ENCODE data around the gene SYVN1.
A peak's percentile ranks its signal among the peaks of the same experiment; 100 is the strongest.

Gene SYVN1

DNA sequence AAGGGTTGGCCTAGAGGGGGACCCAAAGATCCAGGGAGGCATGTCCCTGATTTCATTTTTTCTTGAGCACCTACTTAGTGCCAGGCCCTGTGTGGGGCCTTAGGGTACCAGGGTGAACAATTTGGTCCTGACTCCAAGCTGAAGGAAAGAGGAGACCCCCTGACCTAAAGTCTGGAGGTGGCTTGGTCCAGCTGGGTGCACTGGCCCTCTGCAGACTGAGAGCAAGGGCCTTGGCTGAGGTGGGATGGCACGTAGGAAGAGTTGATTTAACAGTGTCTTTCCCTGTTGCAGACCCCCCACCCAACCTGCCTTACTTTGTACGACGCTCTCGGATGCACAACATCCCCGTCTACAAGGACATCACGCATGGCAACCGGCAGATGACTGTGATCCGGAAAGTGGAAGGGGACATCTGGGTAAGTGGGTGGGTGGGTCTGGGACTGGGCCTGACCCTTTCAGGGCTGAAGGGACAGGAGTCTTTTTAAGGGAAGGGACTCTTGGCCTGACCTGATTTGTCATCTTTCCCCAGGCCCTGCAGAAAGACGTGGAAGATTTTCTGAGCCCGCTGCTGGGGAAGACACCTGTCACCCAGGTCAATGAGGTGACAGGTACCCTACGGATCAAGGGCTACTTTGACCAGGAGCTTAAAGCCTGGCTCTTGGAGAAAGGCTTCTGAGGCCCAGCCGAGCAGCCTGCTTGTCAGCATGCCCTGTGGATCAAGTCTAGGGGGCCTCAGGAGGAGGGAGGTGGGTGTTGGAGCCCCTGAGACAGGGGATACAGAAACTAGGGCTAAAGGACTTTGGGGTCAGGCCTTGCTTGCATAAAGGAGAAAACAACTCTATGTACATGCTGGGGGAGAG lies 8.9 kb downstream of the SYVN1 start:
- TF ChIP-seq BHLHE40 (IDR thresholded peaks at IDR 0.05; ENCODE audit: borderline replicate concordance) (no peak), TARDBP (IDR thresholded peaks at IDR 0.05) (no peak), LEF1 (IDR thresholded peaks at IDR 0.05; ENCODE audit: borderline replicate concordance) (no peak), CTBP1 (IDR thresholded peaks at IDR 0.05; ENCODE audit: borderline replicate concordance) (no peak)
- ChIA-PET CTCF (no interaction called here), POLR2A (interaction anchor here (3.7 kb wide), 1 partner anchor 10 kb away, joined by 21 read pairs; no protein-coding TSS in a partner anchor)
- DNase-seq (ENCODE audit: extremely low spot score), result no peak

DNA sequence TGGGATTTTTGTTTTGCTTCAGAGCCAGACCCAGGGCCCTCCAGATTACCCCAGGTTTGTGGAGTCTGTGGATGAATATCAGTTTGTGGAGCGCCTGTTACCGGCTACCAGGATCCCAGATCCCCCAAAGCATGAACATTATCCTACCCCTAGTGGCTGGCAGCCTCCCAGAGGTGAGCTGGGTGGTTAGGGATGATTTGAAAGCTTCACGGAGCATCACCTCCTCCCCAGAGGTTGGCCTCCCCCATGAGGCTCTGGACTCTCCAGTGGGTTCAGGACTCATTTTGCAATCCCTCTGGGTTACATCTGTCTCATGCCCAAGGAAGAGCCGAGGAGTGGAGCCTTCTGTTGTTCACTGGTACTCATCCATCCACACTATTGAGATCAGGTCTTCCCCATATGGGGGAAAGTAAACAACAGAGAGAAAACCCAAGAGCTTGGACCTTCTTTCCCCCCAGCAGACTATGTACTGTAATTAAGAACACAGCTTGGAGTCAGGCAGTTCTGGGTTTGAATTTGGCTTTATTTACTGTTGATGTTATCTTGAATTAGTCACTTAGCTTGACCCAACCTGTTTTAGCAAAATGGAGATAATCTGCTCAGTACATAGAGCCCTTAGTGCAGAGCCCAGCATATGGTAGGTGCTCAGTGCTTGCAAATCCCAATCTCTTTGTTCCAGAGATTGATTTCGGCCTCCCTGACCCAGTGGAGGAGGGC lies 9.7 kb downstream of the SYVN1 start:
- POLR2A ChIA-PET, result interaction anchor here (0.7 to 3.7 kb wide), 3 partner anchors 9 to 45 kb away, joined by 3 to 21 read pairs (median 4); partner anchors contain the start of gene SPDYC
- DNase-seq (ENCODE audit: extremely low spot score), result no peak
- CTCF ChIA-PET, result interaction anchor here (1.0 kb wide), 1 partner anchor 12 kb away, joined by 6 read pairs; no protein-coding TSS in a partner anchor
- TF ChIP-seq FOXK2 (IDR thresholded peaks at IDR 0.05) (no peak), BHLHE40 (IDR thresholded peaks at IDR 0.05; ENCODE audit: borderline replicate concordance) (no peak), SUZ12 (IDR thresholded peaks at IDR 0.05) (no peak), HDGF (IDR thresholded peaks at IDR 0.05; ENCODE audit: borderline replicate concordance) (no peak), NFRKB (IDR thresholded peaks at IDR 0.05) (no peak), L3MBTL2 (conservative IDR thresholded peaks at IDR 0.05) (no peak), FOXM1 (IDR thresholded peaks at IDR 0.05; ENCODE audit: borderline replicate concordance) (no peak)

DNA sequence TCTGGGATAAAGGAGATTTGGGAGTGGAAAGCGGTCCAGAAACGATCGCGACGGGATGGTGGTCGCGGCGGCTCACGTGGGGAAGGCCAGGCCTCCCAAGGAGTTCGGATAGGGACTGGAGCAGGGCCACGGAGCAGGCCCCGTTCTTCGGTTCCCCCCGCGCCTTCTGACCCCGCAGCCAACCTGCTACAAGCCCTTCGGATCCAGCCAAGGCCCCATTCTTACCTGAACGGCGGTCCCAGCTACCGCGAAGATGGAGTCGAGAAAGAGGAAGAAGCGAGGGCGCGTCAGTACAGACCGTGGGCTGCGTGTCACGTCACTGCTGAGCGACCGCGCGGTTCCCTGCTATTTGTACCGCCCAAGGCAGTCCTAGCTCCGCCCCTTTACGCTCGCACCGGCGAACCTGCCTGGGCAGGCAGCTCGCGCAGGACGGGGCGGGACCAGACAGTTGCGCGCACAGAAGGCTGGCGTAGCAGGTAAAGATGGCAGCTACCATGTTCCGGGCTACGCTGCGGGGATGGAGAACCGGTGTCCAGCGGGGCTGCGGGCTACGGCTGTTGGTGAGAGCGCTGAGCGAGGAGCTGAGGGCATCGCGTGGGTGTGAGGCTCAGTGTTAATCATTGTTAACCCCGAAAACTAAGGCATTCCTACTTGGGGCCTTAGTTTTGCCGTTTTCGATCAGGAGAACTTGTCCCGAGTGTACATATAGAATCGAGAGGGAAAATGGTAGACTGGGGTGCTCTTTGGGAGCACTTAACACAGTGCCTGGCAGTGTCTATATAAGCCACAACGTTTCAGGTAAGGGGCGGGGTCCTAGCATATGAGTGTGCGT lies 12.2 kb downstream of the SYVN1 start, which contains the start of the genes FAU and MRPL49:
FAU (minus strand) TSS at position 270 of the 832 bp plus-strand sequence. CDS start 321 bp downstream, outside the sequence.
MRPL49 (plus strand) TSS at position 457 of the 832 bp plus-strand sequence; CDS start at position 483, 26 bp downstream.
- CTCF ChIA-PET, result interaction anchor here (0.7 kb wide), 1 partner anchor 62 kb away, joined by 3 read pairs; no protein-coding TSS in a partner anchor
- DNase-seq (ENCODE audit: extremely low spot score), result peak; percentile 96
- TF ChIP-seq SUZ12 (IDR thresholded peaks at IDR 0.05), result no peak
- no peak for TF ChIP-seq ARNT (IDR thresholded peaks at IDR 0.05)
- no peak for TF ChIP-seq FOXM1 (IDR thresholded peaks at IDR 0.05; ENCODE audit: borderline replicate concordance)
- TF ChIP-seq L3MBTL2 (conservative IDR thresholded peaks at IDR 0.05), result no peak
- TF ChIP-seq CTBP1 (IDR thresholded peaks at IDR 0.05; ENCODE audit: borderline replicate concordance), result no peak
- TF ChIP-seq HDGF (IDR thresholded peaks at IDR 0.05; ENCODE audit: borderline replicate concordance), result 0 out of 2 replicates have a peak, but pooled peaks have one; percentile 70
- TF ChIP-seq FOXK2 (IDR thresholded peaks at IDR 0.05), result no peak
- no peak for TF ChIP-seq TARDBP (IDR thresholded peaks at IDR 0.05)
- TF ChIP-seq ELF4 (IDR thresholded peaks at IDR 0.05), result peak; percentile 55
- no peak for TF ChIP-seq ZNF384 (IDR thresholded peaks at IDR 0.05)
- no peak for TF ChIP-seq FOXA1 (IDR thresholded peaks at IDR 0.05)
- TF ChIP-seq, protein P1, sequence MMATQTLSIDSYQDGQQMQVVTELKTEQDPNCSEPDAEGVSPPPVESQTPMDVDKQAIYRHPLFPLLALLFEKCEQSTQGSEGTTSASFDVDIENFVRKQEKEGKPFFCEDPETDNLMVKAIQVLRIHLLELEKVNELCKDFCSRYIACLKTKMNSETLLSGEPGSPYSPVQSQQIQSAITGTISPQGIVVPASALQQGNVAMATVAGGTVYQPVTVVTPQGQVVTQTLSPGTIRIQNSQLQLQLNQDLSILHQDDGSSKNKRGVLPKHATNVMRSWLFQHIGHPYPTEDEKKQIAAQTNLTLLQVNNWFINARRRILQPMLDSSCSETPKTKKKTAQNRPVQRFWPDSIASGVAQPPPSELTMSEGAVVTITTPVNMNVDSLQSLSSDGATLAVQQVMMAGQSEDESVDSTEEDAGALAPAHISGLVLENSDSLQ (IDR thresholded peaks at IDR 0.05), result peak; percentile 67
- TF ChIP-seq NFRKB (IDR thresholded peaks at IDR 0.05), result no peak
- no peak for TF ChIP-seq LEF1 (IDR thresholded peaks at IDR 0.05; ENCODE audit: borderline replicate concordance)
- TF ChIP-seq BHLHE40 (IDR thresholded peaks at IDR 0.05; ENCODE audit: borderline replicate concordance), result no peak
- TF ChIP-seq SP1 (IDR thresholded peaks at IDR 0.05), result no peak
- POLR2A ChIA-PET, result interaction anchor here (0.8 to 3.7 kb wide), 24 partner anchors 9 to 250 kb away, joined by 3 to 56 read pairs (median 4); partner anchors contain the start of genes ARL2, CAPN1, CDCA5 and DPF2

DNA sequence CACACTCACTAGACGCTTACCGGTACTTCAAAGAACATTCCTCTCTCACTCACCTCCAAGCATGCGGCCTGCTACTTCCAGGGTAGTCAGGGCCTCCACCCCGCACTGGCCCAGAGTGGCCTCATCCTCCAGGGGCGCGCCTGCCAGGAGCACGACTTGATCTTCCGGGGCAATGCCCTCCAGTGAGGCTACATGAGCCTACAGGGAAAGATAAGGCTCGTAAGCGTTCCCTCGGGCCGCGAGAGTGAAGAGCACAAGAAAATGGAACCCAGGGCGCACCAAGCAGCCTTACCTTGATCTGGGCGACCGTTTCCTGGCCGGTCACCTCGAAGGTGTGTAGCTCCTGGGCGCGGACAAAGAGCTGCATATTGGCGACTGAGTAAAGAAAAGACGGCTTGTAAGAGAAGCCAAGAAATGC lies 12.9 kb downstream of the SYVN1 start:
- ChIA-PET POLR2A (interaction anchor here (0.8 to 3.7 kb wide), 24 partner anchors 8 to 249 kb away, joined by 3 to 56 read pairs (median 4); partner anchors contain the start of genes ARL2, CAPN1, CDCA5 and DPF2), CTCF (no interaction called here)
- DNase-seq (ENCODE audit: extremely low spot score), result no peak
- no peak for TF ChIP-seq SP1 (IDR thresholded peaks at IDR 0.05)
- no peak for TF ChIP-seq BHLHE40 (IDR thresholded peaks at IDR 0.05; ENCODE audit: borderline replicate concordance)
- no peak for TF ChIP-seq HDGF (IDR thresholded peaks at IDR 0.05; ENCODE audit: borderline replicate concordance)
- TF ChIP-seq CTBP1 (IDR thresholded peaks at IDR 0.05; ENCODE audit: borderline replicate concordance), result no peak
- no peak for TF ChIP-seq FOXM1 (IDR thresholded peaks at IDR 0.05; ENCODE audit: borderline replicate concordance)
- no peak for TF ChIP-seq FOXK2 (IDR thresholded peaks at IDR 0.05)
- TF ChIP-seq LEF1 (IDR thresholded peaks at IDR 0.05; ENCODE audit: borderline replicate concordance), result no peak
- TF ChIP-seq ARNT (IDR thresholded peaks at IDR 0.05), result no peak
- no peak for TF ChIP-seq NFRKB (IDR thresholded peaks at IDR 0.05)
- TF ChIP-seq, protein P1 (IDR thresholded peaks at IDR 0.05), result no peak

DNA sequence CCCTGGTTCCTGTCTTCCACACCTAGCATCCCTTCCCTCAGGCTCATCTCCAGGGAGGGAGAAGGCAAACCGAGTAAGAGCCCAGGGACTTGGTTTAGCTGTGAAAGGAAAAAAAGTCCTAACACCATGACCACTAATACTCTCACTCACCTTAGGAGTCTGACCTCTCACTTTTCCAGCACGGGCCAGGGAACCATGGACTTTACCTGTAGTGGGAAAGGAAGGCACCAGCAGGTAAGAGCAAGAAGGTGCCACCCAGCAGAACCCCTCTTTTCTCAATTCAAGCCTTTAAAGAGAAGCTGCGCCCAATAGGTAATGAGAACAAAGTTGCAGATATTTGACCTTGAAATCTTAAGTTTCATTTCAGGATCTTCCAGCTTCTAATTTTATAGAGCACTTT lies 13.5 kb downstream of the SYVN1 start:
- no peak for DNase-seq (ENCODE audit: extremely low spot score)
- TF ChIP-seq FOXA1 (IDR thresholded peaks at IDR 0.05) (no peak), SP1 (IDR thresholded peaks at IDR 0.05) (no peak), L3MBTL2 (conservative IDR thresholded peaks at IDR 0.05) (no peak), HDGF (IDR thresholded peaks at IDR 0.05; ENCODE audit: borderline replicate concordance) (no peak), ARNT (IDR thresholded peaks at IDR 0.05) (no peak), FOXM1 (IDR thresholded peaks at IDR 0.05; ENCODE audit: borderline replicate concordance) (no peak), SUZ12 (IDR thresholded peaks at IDR 0.05) (no peak), TARDBP (IDR thresholded peaks at IDR 0.05) (no peak), BHLHE40 (IDR thresholded peaks at IDR 0.05; ENCODE audit: borderline replicate concordance) (no peak), CTBP1 (IDR thresholded peaks at IDR 0.05; ENCODE audit: borderline replicate concordance) (no peak)
- CTCF ChIA-PET, result no interaction called here
- POLR2A ChIA-PET, result interaction anchor here (1.6 to 3.7 kb wide), 3 partner anchors 11 to 106 kb away, joined by 8 to 56 read pairs (median 13); partner anchors contain the start of genes ARL2 and SYVN1
